DND-41 (cell line): ENCODE results near the gene PHLDB3.
"Not testable (repeated sequence)": the region's sequence is repeated elsewhere in the genome, so short reads cannot be mapped to it uniquely, and the experiment has no call there.

Experiments
- ATAC-seq: fragments of 200-7000 bp; cut with Tn5 transposase; 3 replicates; pipeline ENCODE4 v1.9.1; 2021; ENCODE audit warnings: low read depth; ENCODE audit not compliant: insufficient read depth
- DNase-seq: peaks from one replicate; pipeline ENCODE4 v3.0.0-alpha.2; 2020
- H2AFZ ChIP-seq: 2 replicates; pipeline ENCODE4 v1.6.0; 2012; ENCODE audit warnings: low read depth, low read length
- H3K27ac ChIP-seq: 2 replicates; pipeline ENCODE4 v1.5.1; 2012; ENCODE audit warnings: low read length, inconsistent platforms
- H3K27me3 ChIP-seq: fragments of 200-600 bp; sonication (generic); 2 replicates; pipeline ENCODE4 v1.6.0; 2012; ENCODE audit warnings: low read length, mild to moderate bottlenecking, inconsistent platforms; ENCODE audit not compliant: insufficient read depth, poor library complexity
- H3K36me3 ChIP-seq: 2 replicates; pipeline ENCODE4 v1.5.1; 2012; ENCODE audit warnings: low read length, inconsistent platforms; ENCODE audit not compliant: insufficient read depth
- H3K4me1 ChIP-seq: 2 replicates; pipeline ENCODE4 v1.5.1; 2012; ENCODE audit warnings: mild to moderate bottlenecking, low read length; ENCODE audit not compliant: insufficient read depth
- H3K4me2 ChIP-seq: 2 replicates; pipeline ENCODE4 v1.6.0; 2012; ENCODE audit warnings: mild to moderate bottlenecking, moderate library complexity, low read length, inconsistent platforms; ENCODE audit not compliant: insufficient read depth
- H3K4me3 ChIP-seq, 2 experiments: fragments of 200-600 bp in 1 of 2; shearing (Covaris generic) in 1 of 2; 2 replicates each; pipeline ENCODE4 v1.5.1; 2012 to 2016; ENCODE audit warnings: inconsistent platforms in 2 of 2, low read length in 2 of 2, mild to moderate bottlenecking in 2 of 2, low read depth in 1 of 2, moderate library complexity in 1 of 2
- H3K79me2 ChIP-seq: 2 replicates; pipeline ENCODE4 v1.6.0; 2012; ENCODE audit warnings: low read length, inconsistent platforms; ENCODE audit not compliant: insufficient read depth
- H3K9ac ChIP-seq: 2 replicates; pipeline ENCODE4 v1.6.0; 2012; ENCODE audit warnings: low read depth, mild to moderate bottlenecking, inconsistent platforms, low read length, moderate library complexity
- H3K9me3 ChIP-seq: 2 replicates; pipeline ENCODE4 v1.5.1; 2012; ENCODE audit warnings: low read length, moderate library complexity, mild to moderate bottlenecking, inconsistent platforms; ENCODE audit not compliant: insufficient read depth, severe bottlenecking
- H4K20me1 ChIP-seq: 2 replicates; pipeline ENCODE4 v1.6.0; 2012; ENCODE audit warnings: low read length; ENCODE audit not compliant: insufficient read depth
- CTCF ChIP-seq: IDR thresholded peaks from 2 replicates; pipeline ENCODE4 v1.5.1; 2012; ENCODE audit warnings: borderline replicate concordance, low read length, moderate library complexity, mild to moderate bottlenecking; ENCODE audit not compliant: poor library complexity, severe bottlenecking; ENCODE audit errors: extremely low read depth
- EZH2 ChIP-seq: IDR thresholded peaks from 3 replicates; pipeline ENCODE4 v1.6.1; 2012; ENCODE audit warnings: borderline replicate concordance, low read depth, mild to moderate bottlenecking, moderate library complexity, low read length, inconsistent platforms; ENCODE audit not compliant: severe bottlenecking

PHLDB3 gene

DNA sequence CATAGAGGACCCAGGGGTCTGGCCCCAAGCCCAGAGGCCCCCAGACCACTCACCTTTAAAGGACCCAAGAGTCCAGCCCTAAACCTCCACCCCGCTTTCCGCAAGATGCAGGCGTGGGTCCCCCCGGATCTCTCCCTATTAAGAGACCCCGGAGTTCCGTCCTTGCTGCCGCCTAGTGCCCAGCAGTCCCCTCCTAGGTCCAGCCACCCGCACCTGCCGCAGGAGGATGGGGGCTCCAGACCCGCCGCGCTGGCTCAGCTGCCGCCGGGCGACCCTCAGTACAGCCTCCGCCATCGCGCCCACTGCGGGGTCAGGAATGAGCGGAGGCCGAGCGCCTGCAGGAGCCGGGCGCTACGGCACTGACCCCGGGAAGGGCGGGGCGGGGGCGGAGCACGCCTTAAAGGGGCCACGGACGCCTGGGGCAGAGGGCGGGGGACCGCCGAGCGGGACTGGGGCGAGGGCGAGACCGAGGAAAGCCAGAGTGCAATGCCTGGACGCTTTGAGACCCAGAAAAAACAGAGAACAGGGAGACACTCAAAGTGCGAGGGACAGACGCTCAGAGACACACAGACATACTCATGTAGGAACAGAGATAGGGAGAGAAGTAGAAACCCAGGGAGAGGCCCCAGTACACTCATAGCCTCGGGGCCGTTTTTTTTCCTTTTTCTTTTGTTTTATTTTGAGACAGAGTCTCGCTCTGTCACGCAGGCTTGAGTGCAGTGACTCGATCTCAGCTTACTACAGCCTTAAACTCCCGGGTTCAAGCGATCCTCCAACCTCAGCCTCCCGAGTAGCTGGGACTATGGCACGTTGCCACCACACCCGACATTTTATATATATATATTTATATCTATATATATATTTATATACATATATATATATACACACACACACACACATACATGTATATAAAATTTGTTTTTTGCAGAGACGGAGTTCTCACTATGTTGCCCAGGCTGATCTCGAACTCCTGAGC lies 22.6 kb upstream of the PHLDB3 start, which contains the start of gene ETHE1:
TSS of gene ETHE1 (minus strand) at position 318 of the 976 bp plus-strand sequence. CDS start at position 294, 24 bp downstream.
- Histone ChIP-seq H3K4me2 (peak within 1 kb of the TSS; percentile 96), H3K27me3 (no peaks in the 10 kb centered on the region), H4K20me1 (peaks cover 4% of the 10 kb centered on the region; the same call in 1 of the 2 replicates), H3K4me3 (peak within 1 kb of the TSS; percentile 91 to 95), H3K9me3 (no peaks in the 10 kb centered on the region), H3K79me2 (no peaks in the 10 kb centered on the region), H3K9ac (peak within 1 kb of the TSS; percentile 83), H3K27ac (peak within 1 kb of the TSS; percentile 69), H2AFZ (peak within 1 kb of the TSS; percentile 94), H3K4me1 (peaks cover 35% of the 10 kb centered on the region), H3K36me3 (no peaks in the 10 kb centered on the region)
- DNase-seq (peak; percentile 77), ATAC-seq (peak; percentile 95)
- TF ChIP-seq CTCF: peak; percentile 8
- TF ChIP-seq EZH2: no peak

GRCh38 chr19:43525836-43526771 lies 21.6 kb upstream of the PHLDB3 start:
- Histone ChIP-seq H3K36me3 (no peaks in the 10 kb centered on the region), H3K79me2 (no peaks in the 10 kb centered on the region), H3K4me3 (peak overlapping the region; percentile 91 to 95; a peak in 3 of 4 replicates), H3K4me2 (peak overlapping the region; percentile 96), H3K9ac (peak overlapping the region; percentile 83), H4K20me1 (peaks cover 4% of the 10 kb centered on the region; the same call in 1 of the 2 replicates), H3K9me3 (no peaks in the 10 kb centered on the region), H3K4me1 (peaks cover 35% of the 10 kb centered on the region), H3K27ac (no peak overlapping the region; the same call in 1 of the 2 replicates), H3K27me3 (no peaks in the 10 kb centered on the region), H2AFZ (peak overlapping the region; percentile 94)
- ATAC-seq: no peak
- no peak for TF ChIP-seq CTCF
- no peak for DNase-seq

- DNase-seq (no peak), ATAC-seq (no peak)
- Histone ChIP-seq H3K9me3 (no peaks in the 10 kb centered on the region), H3K4me1 (peaks cover 35% of the 10 kb centered on the region), H3K27ac (no peak overlapping the region), H3K36me3 (no peaks in the 10 kb centered on the region), H2AFZ (no peak overlapping the region), H3K9ac (peak overlapping the region; percentile 83; the same call in 1 of the 2 replicates), H3K4me2 (peak overlapping the region; percentile 96), H3K79me2 (no peaks in the 10 kb centered on the region), H3K27me3 (no peaks in the 10 kb centered on the region), H4K20me1 (peaks cover 4% of the 10 kb centered on the region; the same call in 1 of the 2 replicates), H3K4me3 (peak overlapping the region in 1 of 2 experiments; percentile 95; a peak in 2 of 4 replicates)
- TF ChIP-seq CTCF (no peak), EZH2 (no peak)
Measured at GRCh38 chr19:43524922-43525835, 20.6 kb upstream of the PHLDB3 start.

DNA sequence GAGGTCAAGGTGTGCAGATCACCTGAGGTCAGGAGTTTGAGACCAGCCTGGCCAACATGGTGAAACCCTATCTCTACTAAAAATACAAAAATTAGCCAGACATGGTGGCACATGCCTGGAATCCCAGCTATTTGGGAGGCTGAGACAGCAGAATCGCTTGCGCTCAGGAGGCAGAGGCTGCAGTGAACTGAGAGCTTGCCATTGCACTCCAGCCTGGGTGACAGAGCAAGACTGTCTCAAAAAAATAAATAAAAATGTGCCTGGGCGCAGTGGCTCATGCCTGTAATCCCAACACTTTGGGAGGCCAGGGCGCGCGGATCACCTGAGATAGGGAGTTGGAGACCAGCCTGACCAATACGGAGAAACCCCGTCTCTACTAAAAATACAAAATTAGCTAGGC lies 19.1 kb upstream of the PHLDB3 start:
- H3K4me1 ChIP-seq: peaks cover 35% of the 10 kb centered on the region
- not testable (repeated sequence) for H2AFZ ChIP-seq, H3K79me2 ChIP-seq, H3K4me2 ChIP-seq, DNase-seq, ATAC-seq, H3K36me3 ChIP-seq, H3K9ac ChIP-seq, H3K27ac ChIP-seq, H3K4me3 ChIP-seq, H3K27me3 ChIP-seq, H4K20me1 ChIP-seq, H3K9me3 ChIP-seq
